ENCODE results near the gene HIP1R.

Gene HIP1R

DNA sequence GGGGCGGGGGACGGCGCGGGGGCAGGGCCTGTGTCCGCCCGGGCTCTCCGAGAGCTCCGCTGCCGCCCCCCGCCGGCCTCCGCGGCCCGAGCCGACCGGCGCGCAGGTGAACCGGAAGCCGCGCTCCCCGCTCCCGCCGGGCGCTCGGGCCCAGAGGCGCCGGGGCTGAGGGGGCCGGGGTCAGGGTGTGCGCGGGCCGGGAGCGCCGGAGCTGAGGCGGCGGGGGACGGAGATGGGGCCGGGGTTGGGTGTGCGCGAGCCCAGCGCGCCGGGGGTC, 431 bp downstream of the HIP1R start:
- DNase-seq, result no peak

DNA sequence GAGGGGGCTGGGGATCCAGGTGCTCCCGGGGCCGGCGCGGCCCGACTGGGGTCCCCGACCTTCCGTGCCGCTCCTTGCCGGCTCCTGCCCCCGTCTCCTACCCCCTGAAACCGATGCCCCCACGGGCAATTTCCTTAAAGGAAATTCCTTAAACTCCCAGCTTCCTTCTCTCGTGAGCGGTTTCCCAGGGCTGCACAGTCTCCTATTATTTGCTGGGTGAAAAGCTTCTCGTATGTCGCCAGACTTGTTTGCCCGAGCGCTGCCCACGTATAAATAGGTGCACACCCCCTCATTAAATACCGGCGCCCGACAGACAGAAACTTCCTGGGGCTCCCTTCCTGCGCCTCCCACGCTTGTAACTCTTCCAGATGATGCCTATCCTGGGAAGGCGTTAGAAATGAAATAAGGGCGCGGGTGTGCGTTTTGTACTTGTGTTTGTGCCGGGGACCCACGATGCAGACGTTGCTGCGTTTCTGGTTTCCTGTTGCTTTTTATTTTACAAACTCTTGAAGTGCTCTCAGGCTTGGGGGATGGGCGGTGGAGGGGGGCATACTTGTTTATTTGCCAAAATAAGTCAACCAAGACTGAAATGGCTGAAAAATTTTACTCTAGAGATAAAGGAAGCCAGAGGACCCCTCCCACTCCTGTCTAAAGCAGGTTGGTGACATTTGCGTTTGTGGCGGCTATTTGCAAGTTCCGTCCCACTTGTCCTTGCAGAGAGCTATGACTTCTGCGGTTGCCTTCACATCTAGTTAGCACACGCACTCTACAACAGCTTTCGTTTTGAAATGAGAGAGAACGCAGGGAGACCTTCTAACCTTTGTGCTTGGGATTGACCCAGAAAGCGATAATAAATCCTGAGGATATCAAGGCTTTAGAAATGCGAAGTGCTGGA, 1.0 kb downstream of the HIP1R start:
- peak in 3 of 4 experiments; percentile 13 to 29 (median 22) for DNase-seq

DNA sequence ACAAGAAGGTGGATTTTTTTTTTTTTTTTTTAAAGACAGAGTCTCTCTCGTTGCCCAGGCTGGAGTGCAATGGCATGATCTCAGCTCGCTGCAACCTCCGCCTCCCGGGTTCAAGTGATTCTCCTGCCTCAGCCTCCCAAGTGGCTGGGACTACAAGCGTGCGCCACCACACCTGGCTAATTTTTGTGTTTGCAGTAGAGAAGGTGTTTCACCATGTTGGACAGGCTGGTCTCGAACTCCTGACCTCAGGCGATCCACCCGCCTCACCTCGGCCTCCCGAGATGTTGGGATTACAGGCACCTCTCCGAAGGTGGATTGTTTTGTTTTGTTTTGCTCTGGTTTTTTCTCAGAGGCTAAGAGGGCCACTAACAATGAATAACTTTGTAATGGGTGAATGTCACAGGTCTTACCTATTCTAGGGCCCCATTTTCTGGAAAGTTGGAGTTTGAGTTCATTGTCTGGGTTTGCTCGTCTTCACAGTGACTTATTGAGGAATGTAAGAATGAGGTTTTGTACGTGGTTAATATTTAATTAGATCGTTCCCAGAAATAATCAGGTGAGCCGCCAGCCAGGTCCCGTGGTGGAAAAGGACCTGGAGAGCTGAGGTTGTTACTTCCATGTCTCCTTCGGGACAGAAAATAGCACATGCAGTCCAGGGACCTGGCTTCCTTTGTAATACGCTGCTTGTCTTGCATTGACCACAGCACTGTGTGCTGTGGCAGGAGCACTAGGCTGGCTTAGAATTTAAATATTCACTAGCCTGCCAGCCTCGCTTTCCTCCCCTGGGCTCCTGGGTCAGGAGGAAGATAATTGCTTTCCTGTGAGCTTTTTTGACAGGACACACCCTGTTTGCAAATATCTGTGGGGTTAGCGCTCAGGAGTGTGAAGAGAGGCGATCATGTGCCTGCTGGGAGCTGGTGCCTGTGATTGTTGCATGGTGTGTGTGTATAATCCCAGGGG, 2.3 kb downstream of the HIP1R start:
- no peak for DNase-seq

DNA sequence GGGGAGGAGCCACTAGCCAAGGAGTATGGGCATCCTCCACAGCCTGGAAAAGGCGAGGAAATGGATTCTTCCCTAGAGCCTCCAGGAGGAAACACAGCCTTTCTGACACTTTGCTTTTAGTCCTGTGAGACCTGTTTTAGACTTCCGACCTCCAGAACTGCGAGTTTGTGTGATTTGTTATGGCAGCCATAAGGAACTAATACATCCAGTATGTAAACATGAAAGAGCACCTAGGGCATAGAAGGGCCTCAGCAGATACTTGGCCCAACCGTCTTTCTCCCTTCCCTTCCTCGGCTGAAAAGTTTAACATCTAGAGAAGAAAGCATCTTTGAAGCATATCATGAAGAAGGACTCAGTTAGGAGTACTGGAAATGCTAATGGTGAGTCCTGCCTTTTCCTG, 3.6 kb downstream of the HIP1R start:
- DNase-seq, result no peak

DNA sequence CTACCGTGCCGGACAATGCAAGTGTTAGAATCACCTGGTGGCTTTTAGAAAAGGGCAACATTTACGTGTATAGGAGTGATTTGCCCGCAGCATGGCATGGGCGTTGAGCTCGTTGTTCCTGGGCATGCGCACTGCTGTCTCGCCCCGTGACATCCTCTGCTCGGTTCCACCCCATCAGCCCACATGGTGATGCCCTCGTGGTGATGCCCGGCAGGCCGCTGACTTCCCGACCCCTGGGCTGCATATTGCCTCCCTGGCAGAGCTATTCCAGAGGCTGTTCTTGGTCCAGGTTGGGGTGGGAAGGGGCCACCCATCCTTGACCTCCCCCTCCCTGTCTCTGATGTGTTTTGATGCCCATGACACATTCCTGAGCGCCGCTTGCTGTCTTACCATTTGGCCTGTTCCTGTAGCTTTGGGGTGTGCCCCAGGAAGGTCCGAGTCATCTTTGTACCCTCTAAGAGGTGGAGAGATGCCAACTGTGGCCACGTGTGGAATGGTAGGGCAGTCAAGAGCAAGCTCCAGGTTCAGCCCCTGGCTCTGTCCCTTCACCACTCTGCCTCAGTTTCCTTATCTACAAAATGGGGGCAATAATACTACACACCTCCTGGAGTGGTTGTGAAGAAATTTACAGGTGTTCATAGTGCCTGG, 4.8 kb downstream of the HIP1R start:
- no peak for DNase-seq

DNA sequence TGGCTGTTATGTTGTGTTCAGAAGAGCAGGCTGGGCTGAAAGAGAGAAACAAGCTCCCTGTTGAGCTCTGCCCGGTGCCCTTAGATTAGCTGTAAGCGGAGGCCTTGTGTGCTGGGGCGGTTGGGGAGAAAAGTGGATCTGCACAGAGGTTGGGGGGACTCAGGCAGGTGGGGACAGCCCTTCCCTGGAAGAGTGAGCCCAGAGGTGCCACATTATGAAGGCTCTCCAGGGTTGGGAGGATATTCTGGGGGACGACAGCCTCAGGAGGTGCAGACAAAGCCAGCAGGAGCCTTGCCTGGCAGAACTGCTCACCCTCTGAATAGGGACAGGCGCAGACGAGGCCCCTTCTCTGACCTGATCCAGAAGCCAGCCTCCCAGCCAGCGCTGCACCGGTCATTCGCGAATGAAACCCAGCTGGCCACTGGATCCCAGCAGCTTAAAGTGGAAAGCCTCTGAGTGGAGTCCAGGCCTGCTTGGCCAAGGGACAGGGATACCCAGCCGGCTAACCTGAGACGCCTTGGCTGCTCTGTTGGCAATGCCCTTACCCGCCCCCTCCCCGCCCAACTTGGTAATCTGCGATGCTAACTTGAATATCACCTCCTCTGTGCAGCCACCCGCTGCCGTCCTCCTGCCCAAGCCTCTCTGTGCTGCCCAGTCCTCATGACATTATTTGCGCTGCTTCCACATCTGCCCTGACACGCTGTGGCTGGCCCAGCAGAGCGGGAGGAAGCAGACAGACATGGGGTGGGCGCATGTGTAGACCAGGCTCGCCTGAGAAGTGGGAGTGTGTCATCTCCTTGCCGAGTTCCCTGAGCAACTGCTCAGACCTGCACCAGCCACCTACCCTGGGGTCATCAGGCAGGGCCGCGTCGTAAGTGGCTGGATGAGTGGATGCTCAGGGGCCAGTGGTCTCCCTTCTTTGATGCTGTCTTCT, 5.6 kb downstream of the HIP1R start:
- DNase-seq, result no peak

DNA sequence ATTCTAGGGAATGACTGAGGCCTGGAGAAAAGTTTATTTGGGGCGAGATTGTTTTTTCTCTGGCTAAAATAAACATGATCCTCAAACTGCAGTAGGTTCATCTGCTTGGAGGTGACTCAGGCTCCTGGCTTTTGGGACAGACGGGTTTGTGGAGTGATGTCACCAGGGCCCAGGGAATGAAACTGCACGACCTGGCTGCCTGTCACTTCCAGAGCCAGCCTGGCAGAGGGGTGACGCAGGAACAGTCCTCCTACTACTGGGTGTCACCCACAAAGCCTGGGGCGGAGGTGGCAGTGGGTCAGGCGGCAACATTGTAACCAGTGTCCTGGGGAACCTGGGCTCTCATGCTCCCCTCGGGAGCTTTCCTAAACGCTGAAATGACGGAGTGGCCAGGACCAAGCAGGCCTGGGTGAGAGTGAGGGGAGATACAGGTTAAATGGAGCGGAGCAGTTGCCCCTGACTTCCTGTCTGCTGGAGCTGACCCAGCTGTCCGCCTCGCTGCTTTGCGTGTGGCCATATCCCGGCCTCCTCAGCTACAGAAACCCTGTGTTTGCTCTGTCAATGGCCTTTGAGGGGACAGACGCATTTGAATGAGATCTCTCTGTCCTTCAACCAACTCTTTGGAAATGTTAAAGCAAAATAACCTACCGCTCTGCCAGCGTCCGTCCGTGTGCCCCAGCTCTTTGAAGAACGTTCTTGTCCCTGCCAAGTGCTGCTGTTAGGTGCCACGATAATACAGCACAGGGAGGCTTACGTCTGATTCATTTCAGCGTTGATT, 6.5 kb downstream of the HIP1R start:
- no peak for DNase-seq

DNA sequence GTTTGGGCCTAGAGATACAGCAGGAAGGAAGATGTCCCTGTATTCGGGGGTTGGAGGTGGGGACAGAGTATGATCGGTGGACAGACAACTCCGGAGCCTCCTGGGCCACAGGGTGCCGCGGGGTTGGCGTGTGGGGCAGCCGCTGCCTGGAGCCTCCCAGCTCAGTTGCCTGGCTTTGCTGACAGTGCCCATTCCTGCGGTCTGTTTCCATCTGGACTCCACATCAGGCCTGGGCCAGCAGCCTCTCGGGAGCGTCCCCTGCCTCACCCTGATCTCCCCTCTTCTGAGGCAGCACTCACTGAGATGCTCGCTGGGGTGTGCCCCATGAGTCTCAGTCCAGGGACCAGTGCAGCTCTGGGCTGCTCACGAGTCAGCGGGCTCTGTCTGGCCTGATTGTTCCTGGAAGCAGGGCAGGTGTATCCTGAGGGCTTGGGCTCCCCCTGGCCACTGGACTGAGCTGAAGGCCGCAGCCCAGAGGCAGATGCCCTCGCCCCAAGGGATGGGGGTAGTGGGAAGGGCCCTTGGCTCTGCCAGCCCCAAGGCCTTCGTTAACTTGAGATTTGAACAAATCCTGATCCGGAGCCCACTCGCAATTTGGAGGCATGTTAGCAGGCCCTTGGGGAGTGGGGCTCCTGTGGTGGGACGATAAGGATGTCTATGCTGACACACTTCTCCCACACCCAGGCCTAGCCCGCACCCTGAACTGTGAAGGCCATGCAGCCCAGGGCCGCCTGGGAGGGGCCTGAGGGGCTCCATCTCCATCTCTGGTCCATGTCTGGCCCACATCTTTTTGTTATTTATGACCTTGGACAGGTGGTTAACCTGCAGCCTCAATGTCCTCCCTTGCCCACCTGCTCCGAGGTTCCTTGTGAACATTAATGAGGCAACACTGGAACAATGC, 7.5 kb downstream of the HIP1R start:
- no peak for DNase-seq

DNA sequence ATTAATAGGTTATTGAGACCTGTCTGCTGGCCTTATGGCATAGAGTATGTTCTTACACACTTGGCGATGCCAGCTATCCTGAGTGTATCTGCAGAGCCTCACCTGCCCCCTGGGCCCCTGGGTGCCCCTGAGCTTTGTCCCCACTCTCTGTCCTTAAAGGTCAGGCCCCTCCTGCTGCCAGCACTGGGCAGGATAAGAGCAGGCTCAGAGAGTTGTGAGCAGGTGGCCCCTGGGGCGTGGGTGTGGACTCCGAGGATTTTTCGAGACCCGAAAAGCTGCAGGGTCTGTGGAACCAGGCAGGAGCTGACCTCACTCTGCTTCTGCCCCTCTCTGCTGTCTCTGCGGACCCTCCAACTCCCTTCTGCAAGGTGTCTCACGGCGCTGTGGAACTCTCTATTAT, 8.2 kb downstream of the HIP1R start:
- DNase-seq, result no peak

- no peak for DNase-seq
Measured at GRCh38 chr12:122844366-122844971, 9.2 kb downstream of the HIP1R start.

DNA sequence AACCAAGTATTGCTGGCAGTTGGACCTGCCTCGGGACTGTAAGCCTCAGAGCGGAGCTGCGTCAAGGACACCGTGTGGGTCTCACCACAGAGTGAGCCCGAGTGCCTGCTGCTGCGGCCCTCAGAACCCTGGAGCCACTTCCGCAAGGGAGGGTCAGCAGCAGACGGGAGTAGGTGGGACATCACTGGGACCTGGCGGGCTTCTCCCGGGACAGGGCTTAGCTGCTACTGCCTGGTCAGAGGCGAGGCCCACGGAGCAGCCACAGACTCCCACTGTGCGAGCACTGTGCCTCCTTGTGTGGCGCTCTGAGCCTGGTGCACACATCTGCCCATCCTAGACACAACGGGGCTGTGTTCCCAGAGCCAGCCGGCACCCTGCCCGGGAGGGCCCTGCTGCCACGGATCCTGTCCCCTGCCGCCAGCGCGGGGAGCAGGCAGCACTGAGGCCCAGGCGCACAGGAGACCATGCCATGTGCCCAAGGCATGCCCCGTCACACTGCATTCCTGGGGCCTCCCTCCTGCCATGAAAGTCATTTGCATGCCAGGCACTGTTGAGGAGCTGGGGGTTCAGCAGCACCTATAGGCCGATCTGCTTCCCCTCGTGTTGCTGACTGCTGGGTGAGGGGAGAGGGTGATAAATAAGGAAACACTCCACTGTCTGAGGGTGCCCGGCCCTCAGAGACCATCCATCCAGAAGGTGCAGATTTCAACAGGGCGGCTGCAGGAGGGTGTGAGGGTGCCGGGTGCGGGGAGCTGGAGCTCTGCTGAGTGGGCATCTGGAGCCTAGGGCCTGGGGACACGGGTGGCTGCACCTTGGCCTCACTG, 10.0 kb downstream of the HIP1R start:
- DNase-seq, result no peak

DNA sequence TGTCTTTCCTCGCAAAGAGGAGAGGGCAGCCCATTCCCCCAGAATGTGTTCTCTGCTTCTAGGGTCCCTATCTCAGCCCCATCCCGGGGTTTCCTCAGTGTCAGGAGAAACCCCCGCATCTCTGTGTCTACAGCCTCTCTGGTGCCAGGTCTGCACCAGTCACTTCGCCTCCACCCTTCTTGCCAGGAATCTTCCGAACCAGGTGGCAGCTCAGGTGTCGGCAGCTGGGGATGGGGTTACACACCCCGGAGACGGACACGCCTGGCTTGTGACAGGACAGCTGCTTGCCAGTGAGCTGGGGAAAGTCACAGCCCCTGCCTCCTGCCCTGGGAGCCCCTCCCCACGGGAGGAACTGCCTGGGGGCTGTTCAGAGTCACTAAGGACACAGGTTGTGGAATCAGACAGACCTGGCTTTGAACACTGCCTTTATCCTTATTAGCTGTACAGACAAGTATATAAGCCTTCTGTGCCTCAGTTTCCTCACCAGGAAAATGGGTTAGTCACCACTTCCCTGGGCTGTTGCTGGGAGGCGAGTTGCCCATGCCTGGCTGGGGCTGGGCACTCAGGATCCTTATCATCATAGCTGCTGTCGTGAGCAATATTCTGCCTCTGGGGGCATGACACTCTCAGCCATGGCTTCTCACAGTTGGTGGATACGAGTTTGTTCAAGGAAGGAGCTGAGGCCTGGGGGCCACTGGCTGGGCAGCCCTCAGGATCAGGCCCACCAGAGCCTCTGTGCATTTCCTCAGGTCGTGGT, 10.8 kb downstream of the HIP1R start:
- no peak for DNase-seq

GRCh38 chr12:122846622-122847515, 11.6 kb downstream of the HIP1R start:
- no peak for DNase-seq

DNA sequence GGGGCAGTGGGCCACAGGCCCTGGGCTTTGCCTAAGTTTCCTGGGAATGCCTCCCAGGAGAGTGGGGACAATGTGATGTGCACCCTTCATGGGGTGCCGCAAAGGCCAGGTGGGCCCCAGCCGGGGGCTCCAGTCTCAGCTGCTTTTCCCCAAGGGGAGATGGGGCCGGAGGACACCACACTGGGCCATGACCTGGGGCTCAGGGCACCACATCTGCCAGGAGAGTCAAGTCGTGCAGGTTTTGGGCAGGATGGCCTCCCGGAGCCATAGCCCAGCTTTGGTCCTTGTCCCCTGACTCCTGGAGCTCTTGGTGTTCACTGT, 12.2 kb downstream of the HIP1R start:
- DNase-seq, result no peak

- DNase-seq, result no peak
Measured at GRCh38 chr12:122847921-122848421, 12.7 kb downstream of the HIP1R start.

GRCh38 chr12:122848471-122849351, 13.5 kb downstream of the HIP1R start:
- no peak for DNase-seq
